ENCODE data around the gene ZNF750. TPM values are rescaled to one million over a fixed set of nuclear protein-coding genes. Genes with fewer than 3 reads are reported as not detected.
"Not testable (repeated sequence)": the region's sequence is repeated elsewhere in the genome, so short reads cannot be mapped to it uniquely, and the experiment has no call there.

ZNF750 gene
- total and polyA plus RNA-seq, 4 donors: 0.11 to 0.66 TPM; not detected in 2

DNA sequence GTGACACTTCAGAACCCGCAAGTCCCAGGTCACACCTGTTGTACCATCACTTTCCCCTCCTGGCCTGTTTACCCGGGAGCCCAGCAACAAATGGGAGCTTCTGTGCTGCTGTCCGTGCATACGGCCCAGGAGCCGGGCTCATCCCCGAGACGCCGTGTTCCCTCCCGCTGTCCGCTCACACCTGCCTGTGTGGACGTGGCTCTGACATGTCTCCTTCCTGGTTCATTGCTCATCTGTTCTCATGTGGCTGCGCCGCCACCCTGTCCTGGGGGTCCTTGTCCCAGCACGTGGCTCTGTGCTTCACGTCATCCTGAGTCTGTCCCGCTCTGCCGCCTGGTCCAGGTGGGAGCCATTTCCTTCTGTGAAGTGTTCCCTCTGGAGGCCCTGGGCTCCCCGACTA lies 50.0 kb downstream of the ZNF750 start:
- peaks cover 34% of the 10 kb centered on the region for H3K4me1 ChIP-seq (ENCODE audit: control insufficient read depth, insufficient read depth, low read length)
- H3K36me3 ChIP-seq (ENCODE audit: control insufficient read depth, insufficient read depth, low read length): peaks cover 66% of the 10 kb centered on the region
- no peak overlapping the region for H3K27ac ChIP-seq (ENCODE audit: low read depth, low read length)
- no peak overlapping the region for H3K4me3 ChIP-seq (ENCODE audit: low read depth, low read length)
- H3K27me3 ChIP-seq (ENCODE audit: control insufficient read depth, insufficient read depth, low read length): no peaks in the 10 kb centered on the region
- WGBS (ENCODE audit: insufficient coverage): 98% methylated on average over 18 of the region's 18 CpGs
- H3K9me3 ChIP-seq (ENCODE audit: control insufficient read depth, insufficient read depth, low read length): no peaks in the 10 kb centered on the region
- DNase-seq (ENCODE audit: low read depth in 4 of 6, low spot score in 6 of 6): no peak

- 91% methylated on average over 16 of the region's 19 CpGs for WGBS (ENCODE audit: insufficient coverage)
- no peak overlapping the region for H3K4me3 ChIP-seq (ENCODE audit: low read depth, low read length)
- H3K27ac ChIP-seq (ENCODE audit: low read depth, low read length): no peak overlapping the region
- no peaks in the 10 kb centered on the region for H3K9me3 ChIP-seq (ENCODE audit: control insufficient read depth, insufficient read depth, low read length)
- H3K36me3 ChIP-seq (ENCODE audit: control insufficient read depth, insufficient read depth, low read length): peaks cover 72% of the 10 kb centered on the region
- H3K27me3 ChIP-seq (ENCODE audit: control insufficient read depth, insufficient read depth, low read length): no peaks in the 10 kb centered on the region
- DNase-seq (ENCODE audit: low read depth in 4 of 6, low spot score in 6 of 6): no peak
- peaks cover 28% of the 10 kb centered on the region for H3K4me1 ChIP-seq (ENCODE audit: control insufficient read depth, insufficient read depth, low read length)
Measured at GRCh38 chr17:82789051-82789592, 50.7 kb downstream of the ZNF750 start.

- WGBS (ENCODE audit: insufficient coverage): 65% methylated on average over 2 of the region's 18 CpGs
- Histone ChIP-seq H3K27me3 (ENCODE audit: control insufficient read depth, insufficient read depth, low read length) (no peaks in the 10 kb centered on the region), H3K27ac (ENCODE audit: low read depth, low read length) (no peak overlapping the region), H3K36me3 (ENCODE audit: control insufficient read depth, insufficient read depth, low read length) (peaks cover 74% of the 10 kb centered on the region), H3K9me3 (ENCODE audit: control insufficient read depth, insufficient read depth, low read length) (no peaks in the 10 kb centered on the region), H3K4me1 (ENCODE audit: control insufficient read depth, insufficient read depth, low read length) (peaks cover 20% of the 10 kb centered on the region), H3K4me3 (ENCODE audit: low read depth, low read length) (no peak overlapping the region)
- DNase-seq (ENCODE audit: low read depth in 4 of 6, low spot score in 6 of 6): no peak
Measured at GRCh38 chr17:82788206-82789001, 51.4 kb downstream of the ZNF750 start.

DNA sequence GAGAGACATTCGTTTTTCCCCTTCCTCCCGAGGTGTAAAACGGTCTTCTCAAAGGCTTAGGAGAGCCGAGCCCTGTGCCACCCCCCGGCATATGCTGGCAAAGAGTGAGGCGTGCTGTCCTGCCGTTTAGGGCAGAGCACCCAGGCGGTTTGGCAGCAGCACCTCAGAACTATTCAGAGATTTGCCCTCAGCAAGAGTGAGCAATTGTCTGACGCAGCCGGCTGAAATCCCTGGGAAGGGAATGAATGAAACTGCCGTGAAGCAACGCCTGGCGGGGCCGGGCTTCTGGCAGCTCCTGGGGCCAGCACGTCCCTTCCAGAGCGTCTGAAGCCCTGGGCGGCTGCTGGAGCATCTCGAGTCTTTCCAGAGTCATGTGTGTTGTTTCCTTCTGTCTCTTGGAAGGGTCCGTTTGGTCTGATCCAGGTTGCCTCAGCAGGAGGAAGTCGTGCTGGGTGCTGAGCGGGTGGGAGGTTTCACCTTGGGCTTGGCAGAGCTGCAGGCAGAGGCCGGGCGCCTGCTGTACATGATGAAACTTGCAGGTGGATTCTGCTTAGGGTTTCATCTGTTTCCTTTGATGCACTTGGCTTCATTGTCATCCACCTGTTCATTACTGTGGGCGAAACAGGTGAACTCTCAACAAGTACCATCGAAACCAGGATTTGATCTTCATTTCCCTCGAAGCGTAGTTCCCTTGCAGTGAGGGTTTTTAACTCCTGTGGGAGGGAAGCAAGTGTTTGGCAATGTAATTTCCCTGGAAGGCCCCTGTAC lies 52.6 kb downstream of the ZNF750 start:
- H3K9me3 ChIP-seq (ENCODE audit: control insufficient read depth, insufficient read depth, low read length): no peaks in the 10 kb centered on the region
- peaks cover 81% of the 10 kb centered on the region for H3K36me3 ChIP-seq (ENCODE audit: control insufficient read depth, insufficient read depth, low read length)
- no peak overlapping the region for H3K4me3 ChIP-seq (ENCODE audit: low read depth, low read length)
- no peaks in the 10 kb centered on the region for H3K27me3 ChIP-seq (ENCODE audit: control insufficient read depth, insufficient read depth, low read length)
- WGBS (ENCODE audit: insufficient coverage): 48% methylated on average over 22 of the region's 27 CpGs
- peak in 1 of 6 donors; percentile 64 for DNase-seq (ENCODE audit: low read depth in 4 of 6, low spot score in 6 of 6)
- no peak overlapping the region for H3K27ac ChIP-seq (ENCODE audit: low read depth, low read length)
- H3K4me1 ChIP-seq (ENCODE audit: control insufficient read depth, insufficient read depth, low read length): peaks cover 19% of the 10 kb centered on the region

GRCh38 chr17:82786427-82786826 lies 53.4 kb downstream of the ZNF750 start:
- Histone ChIP-seq H3K9me3 (ENCODE audit: control insufficient read depth, insufficient read depth, low read length) (no peaks in the 10 kb centered on the region), H3K4me3 (ENCODE audit: low read depth, low read length) (no peak overlapping the region), H3K4me1 (ENCODE audit: control insufficient read depth, insufficient read depth, low read length) (peaks cover 27% of the 10 kb centered on the region), H3K27me3 (ENCODE audit: control insufficient read depth, insufficient read depth, low read length) (no peaks in the 10 kb centered on the region), H3K27ac (ENCODE audit: low read depth, low read length) (no peak overlapping the region), H3K36me3 (ENCODE audit: control insufficient read depth, insufficient read depth, low read length) (peaks cover 85% of the 10 kb centered on the region)
- DNase-seq (ENCODE audit: low read depth in 4 of 6, low spot score in 6 of 6): no peak
- WGBS (ENCODE audit: insufficient coverage): 93% methylated on average over 8 of the region's 10 CpGs

- DNase-seq (ENCODE audit: low read depth in 4 of 6, low spot score in 6 of 6); H3K4me3 ChIP-seq (ENCODE audit: low read depth, low read length); H3K27me3 ChIP-seq (ENCODE audit: control insufficient read depth, insufficient read depth, low read length); H3K9me3 ChIP-seq (ENCODE audit: control insufficient read depth, insufficient read depth, low read length); H3K27ac ChIP-seq (ENCODE audit: low read depth, low read length): not testable (repeated sequence)
- Histone ChIP-seq H3K4me1 (ENCODE audit: control insufficient read depth, insufficient read depth, low read length) (peaks cover 28% of the 10 kb centered on the region), H3K36me3 (ENCODE audit: control insufficient read depth, insufficient read depth, low read length) (peaks cover 85% of the 10 kb centered on the region)
- 98% methylated on average over 10 of the region's 16 CpGs for WGBS (ENCODE audit: insufficient coverage)
Measured at GRCh38 chr17:82785581-82785980, 54.2 kb downstream of the ZNF750 start.

GRCh38 chr17:82783498-82783897 lies 56.3 kb downstream of the ZNF750 start:
- Histone ChIP-seq H3K36me3 (ENCODE audit: control insufficient read depth, insufficient read depth, low read length) (peaks cover 78% of the 10 kb centered on the region), H3K27ac (ENCODE audit: low read depth, low read length) (no peak overlapping the region), H3K9me3 (ENCODE audit: control insufficient read depth, insufficient read depth, low read length) (no peaks in the 10 kb centered on the region), H3K4me3 (ENCODE audit: low read depth, low read length) (no peak overlapping the region), H3K4me1 (ENCODE audit: control insufficient read depth, insufficient read depth, low read length) (peaks cover 27% of the 10 kb centered on the region), H3K27me3 (ENCODE audit: control insufficient read depth, insufficient read depth, low read length) (no peaks in the 10 kb centered on the region)
- DNase-seq (ENCODE audit: low read depth in 4 of 6, low spot score in 6 of 6): no peak
- WGBS (ENCODE audit: insufficient coverage): 97% methylated on average over 18 of the region's 18 CpGs

GRCh38 chr17:82782657-82783207 lies 57.1 kb downstream of the ZNF750 start:
- peaks cover 23% of the 10 kb centered on the region for H3K4me1 ChIP-seq (ENCODE audit: control insufficient read depth, insufficient read depth, low read length)
- WGBS (ENCODE audit: insufficient coverage): 92% methylated on average over 42 of the region's 42 CpGs

GRCh38 chr17:82781894-82782274 lies 57.9 kb downstream of the ZNF750 start:
- H3K27ac ChIP-seq (ENCODE audit: low read depth, low read length): no peak overlapping the region
- H3K36me3 ChIP-seq (ENCODE audit: control insufficient read depth, insufficient read depth, low read length): peaks cover 71% of the 10 kb centered on the region
- H3K4me3 ChIP-seq (ENCODE audit: low read depth, low read length): no peak overlapping the region
- H3K9me3 ChIP-seq (ENCODE audit: control insufficient read depth, insufficient read depth, low read length): no peaks in the 10 kb centered on the region
- peaks cover 17% of the 10 kb centered on the region for H3K4me1 ChIP-seq (ENCODE audit: control insufficient read depth, insufficient read depth, low read length)
- peak in 5 of 6 donors; percentile 55 to 92 (median 70) for DNase-seq (ENCODE audit: low read depth in 4 of 6, low spot score in 6 of 6)
- WGBS (ENCODE audit: insufficient coverage): 22% methylated on average over 7 of the region's 8 CpGs
- H3K27me3 ChIP-seq (ENCODE audit: control insufficient read depth, insufficient read depth, low read length): no peaks in the 10 kb centered on the region

More at GRCh38 chr17:82782657-82783207, 57.1 kb downstream of the ZNF750 start:
- Histone ChIP-seq H3K27me3 (ENCODE audit: control insufficient read depth, insufficient read depth, low read length) (no peaks in the 10 kb centered on the region), H3K36me3 (ENCODE audit: control insufficient read depth, insufficient read depth, low read length) (peaks cover 77% of the 10 kb centered on the region), H3K4me3 (ENCODE audit: low read depth, low read length) (no peak overlapping the region), H3K27ac (ENCODE audit: low read depth, low read length) (no peak overlapping the region), H3K9me3 (ENCODE audit: control insufficient read depth, insufficient read depth, low read length) (no peaks in the 10 kb centered on the region)
- no peak for DNase-seq (ENCODE audit: low read depth in 4 of 6, low spot score in 6 of 6)

Data from spinal cord (tissue), 10 donors.